CD4-positive, CD25-positive, alpha-beta regulatory T cell (primary cell): ENCODE measurements around the gene MED12L. TPM values are rescaled to one million over a fixed set of nuclear protein-coding genes. Genes with fewer than 3 reads are reported as not detected.

ENCODE experiments used
- ATAC-seq, 2 donors: fragments of 150-1000 bp; cut with Tn5 transposase; one replicate each; pipeline ENCODE4 v1.10.0; 2021; ENCODE audit warnings: low read depth in 2 of 2, moderate number of reproducible peaks in 2 of 2, moderate library complexity in 1 of 2
- DNase-seq, 3 donors: peaks; one replicate each; pipeline versions ENCODE4 v3.0.0 to v3.0.0-alpha.2; 2012 to 2022; ENCODE audit warnings: mixed read lengths in 1 of 3
- H3K27ac ChIP-seq: one replicate; pipeline ENCODE4 v1.7.0; 2013; ENCODE audit warnings: mild to moderate bottlenecking, low read length; ENCODE audit not compliant: insufficient read depth, poor library complexity, severe bottlenecking
- H3K27me3 ChIP-seq: one replicate; pipeline ENCODE4 v1.7.0; 2013; ENCODE audit warnings: low read length; ENCODE audit not compliant: control insufficient read depth, insufficient read depth
- H3K36me3 ChIP-seq: one replicate; pipeline ENCODE4 v1.7.0; 2013; ENCODE audit warnings: mild to moderate bottlenecking, low read length, moderate library complexity; ENCODE audit not compliant: control insufficient read depth, insufficient read depth
- H3K4me1 ChIP-seq: 2 replicates; pipeline ENCODE4 v1.7.0; 2013; ENCODE audit warnings: mild to moderate bottlenecking, low read length; ENCODE audit not compliant: insufficient read depth, control insufficient read depth, poor library complexity, severe bottlenecking
- H3K4me3 ChIP-seq: one replicate; pipeline ENCODE4 v1.7.0; 2013; ENCODE audit warnings: low read depth, mild to moderate bottlenecking, low read length, moderate library complexity
- H3K9me3 ChIP-seq, 2 experiments: 1 replicate in 1 of 2; 2 replicates in 1 of 2; pipeline ENCODE4 v1.7.0; 2013; ENCODE audit warnings: low read length in 2 of 2, mild to moderate bottlenecking in 1 of 2, moderate library complexity in 1 of 2; ENCODE audit not compliant: control insufficient read depth in 2 of 2
- H3K27ac Mint-ChIP-seq, 3 donors: one replicate each; pipeline ENCODE4 v1.8.0; 2020 to 2022; ENCODE audit warnings: mild to moderate bottlenecking in 3 of 3, mixed read lengths in 3 of 3, moderate library complexity in 2 of 3
- H3K27me3 Mint-ChIP-seq: one replicate; pipeline ENCODE4 v1.8.0; 2022; ENCODE audit warnings: mild to moderate bottlenecking, mixed read lengths
- H3K36me3 Mint-ChIP-seq: one replicate; pipeline ENCODE4 v1.8.0; 2020; ENCODE audit warnings: mixed read lengths
- H3K4me1 Mint-ChIP-seq, 4 donors: one replicate each; pipeline ENCODE4 v1.8.0; 2020 to 2022; ENCODE audit warnings: mixed read lengths in 4 of 4, mild to moderate bottlenecking in 1 of 4
- H3K4me3 Mint-ChIP-seq, 4 donors: one replicate each; pipeline ENCODE4 v1.8.0; 2020 to 2022; ENCODE audit warnings: mild to moderate bottlenecking in 4 of 4, mixed read lengths in 4 of 4, moderate library complexity in 3 of 4
- H3K9me3 Mint-ChIP-seq, 7 donors: one replicate each; pipeline ENCODE4 v1.8.0; 2020 to 2022; ENCODE audit warnings: mixed read lengths in 7 of 7, mild to moderate bottlenecking in 3 of 7, moderate library complexity in 2 of 7
- polyA plus RNA-seq, 4 donors: library from polyadenylated mRNA; unstranded; fragments of 300-500 nt; fragmentation: Illumina TruSeq; gene quantifications; one replicate each; pipeline ENCODE4 v1.2.3, GENCODE V29; 2021
- total RNA-seq: library from RNA; stranded (reverse); gene quantifications from one replicate; pipeline ENCODE4 v1.2.3, GENCODE V29; 2022

Gene MED12L
- 2.7 TPM for total RNA-seq
- polyA plus RNA-seq = not detected

DNA sequence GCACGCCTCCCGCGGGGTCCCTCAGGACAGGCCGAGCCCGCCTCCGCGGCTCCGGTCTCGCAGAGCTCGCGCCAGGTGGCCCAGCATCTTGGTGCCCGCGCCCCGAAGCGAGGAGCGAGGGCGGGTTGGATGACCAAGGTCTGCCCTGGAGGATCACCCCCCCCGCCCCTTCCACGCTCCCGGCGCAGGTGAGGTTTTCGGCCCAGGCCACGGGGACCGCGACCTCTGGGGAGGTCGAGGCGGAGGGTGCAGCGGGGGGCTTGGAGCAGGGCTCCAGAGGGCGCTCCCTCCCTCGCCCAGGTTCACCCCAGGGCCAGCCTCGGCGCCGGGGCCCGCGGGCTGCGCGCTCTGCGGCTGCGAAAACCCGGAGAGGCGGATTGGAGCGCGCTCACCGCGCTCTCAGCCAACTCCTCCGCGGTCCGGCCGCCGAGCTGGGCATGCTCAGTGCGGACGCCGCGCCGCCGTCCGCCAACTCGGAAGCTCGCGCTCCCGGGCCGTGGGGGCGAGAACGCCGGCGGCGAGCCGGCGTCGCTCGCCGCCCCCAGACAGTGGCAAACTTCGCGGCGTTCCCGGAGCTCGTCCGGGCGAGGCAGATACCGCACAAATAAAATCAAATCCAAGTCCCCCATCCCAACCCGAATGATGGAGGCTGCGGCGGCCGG lies at the start of gene MED12L:
Gene MED12L, plus strand, starts transcription at position 438 of the 662 bp plus-strand sequence. CDS start 1,263 bp downstream, outside the sequence.
- peaks cover 0 to 2% (median 0%) of the 10 kb centered on the region in 7 donors for H3K9me3 Mint-ChIP-seq
- Histone ChIP-seq H3K27ac (no peak within 1 kb of the TSS), H3K4me3 (no peak within 1 kb of the TSS), H3K4me1 (peaks cover 17% of the 10 kb centered on the region), H3K9me3 (no peaks in the 10 kb centered on the region), H3K36me3 (no peaks in the 10 kb centered on the region), H3K27me3 (peaks cover 38% of the 10 kb centered on the region)
- H3K27ac Mint-ChIP-seq = peak within 1 kb of the TSS in 1 of 3 donors; percentile 69
- peak; percentile 41 to 47 for ATAC-seq
- peak in 1 of 3 donors; percentile 52 for DNase-seq
- no peaks in the 10 kb centered on the region for H3K36me3 Mint-ChIP-seq
- peak within 1 kb of the TSS in 3 of 4 donors; percentile 55 to 72 (median 60) for H3K4me3 Mint-ChIP-seq
- H3K4me1 Mint-ChIP-seq = peaks cover 0 to 11% (median 5%) of the 10 kb centered on the region in 4 donors
- peaks cover 57% of the 10 kb centered on the region for H3K27me3 Mint-ChIP-seq

DNA sequence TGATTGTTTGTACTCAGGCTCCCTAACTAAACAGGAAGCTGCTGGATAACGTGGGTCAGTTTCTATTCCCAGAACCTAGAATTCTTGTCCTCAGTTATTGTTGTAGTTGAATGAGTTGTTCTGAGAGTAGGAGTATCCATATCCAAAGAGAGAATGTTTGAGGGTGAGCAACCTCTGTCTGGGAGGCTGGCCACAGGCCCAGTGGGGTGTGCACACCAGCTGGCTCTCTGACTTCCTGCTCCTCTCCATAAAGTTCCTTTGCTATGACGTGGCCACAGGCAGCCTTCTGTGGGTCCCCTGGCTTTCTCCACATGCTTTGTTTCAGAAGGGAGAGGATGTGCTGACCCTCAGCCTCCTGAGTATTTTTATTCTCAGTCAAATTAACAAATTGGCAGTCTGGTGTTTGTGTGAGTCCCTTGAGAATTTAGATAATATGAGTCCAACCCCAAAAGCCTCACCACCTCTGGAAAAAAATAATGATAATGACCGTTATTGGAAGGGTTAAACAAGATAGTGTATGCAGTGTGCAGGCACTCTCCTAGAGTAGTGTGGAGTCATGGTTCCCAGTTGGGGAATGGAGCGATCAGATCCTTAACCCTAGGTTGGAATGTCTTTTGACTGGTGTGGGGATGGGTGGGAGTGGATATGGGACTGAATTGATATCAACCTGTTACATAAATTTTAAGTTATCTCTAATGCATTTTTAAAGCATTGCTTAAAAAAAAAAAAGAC lies 47.6 kb upstream of the MED12L start:
- Histone ChIP-seq H3K36me3 (no peaks in the 10 kb centered on the region), H3K4me3 (no peak overlapping the region), H3K27ac (no peak overlapping the region), H3K9me3 (no peaks in the 10 kb centered on the region), H3K27me3 (peaks cover 5% of the 10 kb centered on the region), H3K4me1 (no peaks in the 10 kb centered on the region)
- Mint-ChIP-seq H3K4me1 (no peaks in the 10 kb centered on the region), H3K4me3 (no peak overlapping the region), H3K9me3 (no peaks in the 10 kb centered on the region), H3K27ac (no peak overlapping the region), H3K27me3 (no peaks in the 10 kb centered on the region), H3K36me3 (no peaks in the 10 kb centered on the region)
- no peak for DNase-seq
- no peak for ATAC-seq

GRCh38 chr3:151044706-151045105 lies 40.8 kb upstream of the MED12L start:
- H3K4me3 ChIP-seq = no peak overlapping the region
- no peaks in the 10 kb centered on the region for H3K27me3 ChIP-seq
- DNase-seq (no peak), ATAC-seq (no peak)
- Mint-ChIP-seq H3K27ac (no peak overlapping the region), H3K36me3 (no peaks in the 10 kb centered on the region), H3K9me3 (peaks cover 0 to 1% (median 0%) of the 10 kb centered on the region in 7 donors), H3K4me3 (no peak overlapping the region), H3K27me3 (peaks cover 11% of the 10 kb centered on the region), H3K4me1 (no peaks in the 10 kb centered on the region)
- no peak overlapping the region for H3K27ac ChIP-seq
- H3K4me1 ChIP-seq = no peaks in the 10 kb centered on the region
- no peaks in the 10 kb centered on the region for H3K9me3 ChIP-seq
- H3K36me3 ChIP-seq = no peaks in the 10 kb centered on the region

DNA sequence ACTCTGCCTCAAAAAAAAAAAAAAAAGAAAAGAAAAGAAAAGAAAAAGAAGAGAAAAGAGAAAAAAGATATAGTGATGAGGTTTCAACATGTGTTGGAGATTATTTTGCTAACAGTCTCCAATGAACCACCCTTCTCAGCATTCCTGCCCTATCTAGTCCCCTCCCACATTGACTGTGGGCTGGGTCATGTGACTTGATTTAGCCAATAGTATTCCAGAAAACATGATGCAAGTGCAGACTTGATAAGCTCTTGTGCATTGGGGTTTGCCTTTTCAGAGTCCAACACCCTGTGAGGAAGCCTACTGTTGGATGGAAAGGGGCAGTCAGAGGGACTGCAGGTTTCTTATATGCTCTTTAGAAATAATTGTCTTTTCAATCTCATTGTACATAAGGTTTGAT lies 37.8 kb upstream of the MED12L start:
- Mint-ChIP-seq H3K4me3 (no peak overlapping the region), H3K4me1 (no peaks in the 10 kb centered on the region), H3K27me3 (peaks cover 20% of the 10 kb centered on the region), H3K9me3 (peaks cover 0 to 1% (median 0%) of the 10 kb centered on the region in 7 donors), H3K27ac (no peak overlapping the region), H3K36me3 (no peaks in the 10 kb centered on the region)
- Histone ChIP-seq H3K9me3 (no peaks in the 10 kb centered on the region), H3K27ac (no peak overlapping the region), H3K27me3 (no peaks in the 10 kb centered on the region), H3K4me3 (no peak overlapping the region), H3K4me1 (no peaks in the 10 kb centered on the region), H3K36me3 (no peaks in the 10 kb centered on the region)
- DNase-seq (no peak), ATAC-seq (no peak)

GRCh38 chr3:151051533-151051932 lies 33.9 kb upstream of the MED12L start:
- Histone ChIP-seq H3K4me1 (no peaks in the 10 kb centered on the region), H3K9me3 (no peaks in the 10 kb centered on the region), H3K36me3 (no peaks in the 10 kb centered on the region), H3K27ac (no peak overlapping the region), H3K27me3 (peaks cover 4% of the 10 kb centered on the region), H3K4me3 (no peak overlapping the region)
- no peak for ATAC-seq
- no peaks in the 10 kb centered on the region for H3K4me1 Mint-ChIP-seq
- no peaks in the 10 kb centered on the region for H3K36me3 Mint-ChIP-seq
- H3K27me3 Mint-ChIP-seq = peaks cover 21% of the 10 kb centered on the region
- peaks cover 0 to 3% (median 0%) of the 10 kb centered on the region in 7 donors for H3K9me3 Mint-ChIP-seq
- H3K4me3 Mint-ChIP-seq = no peak overlapping the region
- H3K27ac Mint-ChIP-seq = no peak overlapping the region
- no peak for DNase-seq

DNA sequence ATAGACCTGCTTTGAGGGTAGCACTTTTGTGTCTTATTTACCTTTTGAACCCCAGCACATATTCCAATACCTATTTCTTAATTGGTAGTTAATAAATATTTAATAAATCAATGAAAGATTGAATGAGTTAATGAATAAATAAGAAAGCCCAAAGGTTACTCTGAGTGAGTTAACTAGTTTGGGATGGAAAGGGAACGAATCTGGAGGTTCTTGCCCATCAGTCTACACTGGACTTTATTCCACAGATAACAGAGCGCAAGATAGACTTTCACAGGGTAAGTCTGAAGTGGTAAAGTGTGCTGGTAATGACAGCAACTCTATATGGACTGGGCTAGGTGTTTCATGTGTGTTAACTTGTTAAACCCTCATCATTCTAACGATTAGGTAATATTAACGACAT lies 33.1 kb upstream of the MED12L start:
- no peak overlapping the region for H3K27ac ChIP-seq
- ATAC-seq (no peak), DNase-seq (no peak)
- peaks cover 4% of the 10 kb centered on the region for H3K27me3 ChIP-seq
- no peaks in the 10 kb centered on the region for H3K4me1 Mint-ChIP-seq
- H3K4me3 ChIP-seq = no peak overlapping the region
- peaks cover 0 to 3% (median 0%) of the 10 kb centered on the region in 7 donors for H3K9me3 Mint-ChIP-seq
- H3K36me3 ChIP-seq = no peaks in the 10 kb centered on the region
- H3K4me3 Mint-ChIP-seq = no peak overlapping the region
- H3K9me3 ChIP-seq = no peaks in the 10 kb centered on the region
- no peaks in the 10 kb centered on the region for H3K4me1 ChIP-seq
- peaks cover 18% of the 10 kb centered on the region for H3K27me3 Mint-ChIP-seq
- H3K36me3 Mint-ChIP-seq = no peaks in the 10 kb centered on the region
- no peak overlapping the region for H3K27ac Mint-ChIP-seq

GRCh38 chr3:151052756-151053155 lies 32.7 kb upstream of the MED12L start:
- Histone ChIP-seq H3K4me1 (no peaks in the 10 kb centered on the region), H3K9me3 (no peaks in the 10 kb centered on the region), H3K27me3 (peaks cover 4% of the 10 kb centered on the region), H3K27ac (no peak overlapping the region), H3K36me3 (no peaks in the 10 kb centered on the region), H3K4me3 (no peak overlapping the region)
- DNase-seq = no peak
- H3K4me3 Mint-ChIP-seq = no peak overlapping the region
- H3K27ac Mint-ChIP-seq = no peak overlapping the region
- H3K4me1 Mint-ChIP-seq = no peaks in the 10 kb centered on the region
- peaks cover 0 to 3% (median 0%) of the 10 kb centered on the region in 7 donors for H3K9me3 Mint-ChIP-seq
- H3K36me3 Mint-ChIP-seq = no peaks in the 10 kb centered on the region
- ATAC-seq = no peak
- H3K27me3 Mint-ChIP-seq = peaks cover 18% of the 10 kb centered on the region
